Suprapubic skin (tissue), 4 donors: ENCODE data around the gene SACM1L. TPM values are rescaled to one million over a fixed set of nuclear protein-coding genes. Genes with fewer than 3 reads are reported as not detected.

Source experiments
- DNase-seq, 2 donors: peaks; one replicate each; pipeline ENCODE4 v3.0.0-alpha.2; 2019; ENCODE audit warnings: low spot score in 2 of 2
- H3K27ac ChIP-seq: fragments of 200-600 bp; sonication (generic); one replicate; pipeline ENCODE4 v1.5.1; 2019
- H3K27me3 ChIP-seq: fragments of 200-600 bp; sonication (generic); one replicate; pipeline ENCODE4 v1.5.1; 2019
- H3K36me3 ChIP-seq: fragments of 200-600 bp; sonication (generic); one replicate; pipeline ENCODE4 v1.5.1; 2019
- H3K4me1 ChIP-seq: fragments of 200-600 bp; sonication (generic); one replicate; pipeline ENCODE4 v1.5.1; 2019
- H3K4me3 ChIP-seq: fragments of 200-600 bp; sonication (generic); one replicate; pipeline ENCODE4 v1.5.1; 2019; ENCODE audit warnings: mild to moderate bottlenecking
- H3K9me3 ChIP-seq: fragments of 200-600 bp; sonication (generic); one replicate; pipeline ENCODE4 v1.5.1; 2019
- EP300 ChIP-seq: sonication (generic); formaldehyde crosslinking; IDR thresholded peaks from one replicate; pipeline ENCODE4 v1.6.1; 2017; ENCODE audit warnings: antibody characterized with exemption
- POLR2A ChIP-seq, 2 donors: fragments of 450-650 bp; IDR thresholded peaks; one replicate each; pipeline ENCODE4 v1.6.1; 2017; ENCODE audit warnings: antibody characterized with exemption in 2 of 2, mild to moderate bottlenecking in 2 of 2, moderate library complexity in 2 of 2
- POLR2AphosphoS5 ChIP-seq, 3 donors: sonication (generic); formaldehyde crosslinking; IDR thresholded peaks; one replicate each; pipeline ENCODE4 v1.6.1; 2017; ENCODE audit warnings: antibody characterized with exemption in 3 of 3
- WGBS: methylation state at CpG from one replicate; pipeline ENCODE4 v1.1.5; 2018; 5-methylcytosine and 5-hydroxymethylcytosine counted together
- total RNA-seq, 4 donors: library from RNA; depleted of rRNA; stranded (reverse); fragments of >200 nt; gene quantifications; one replicate each; pipeline ENCODE4 v1.1.0, GENCODE V29; 2016
- TF ChIP-seq, protein P1 (sequence below), 2 donors: fragments of 200-600 bp in 1 of 2; fragments of 450-650 bp in 1 of 2; sonication (generic) in 1 of 2; IDR thresholded peaks; one replicate each; pipeline ENCODE4 v1.5.1; 2016 to 2019; ENCODE audit warnings: antibody characterized with exemption in 2 of 2, mild to moderate bottlenecking in 1 of 2, moderate library complexity in 1 of 2

Gene SACM1L
- total RNA-seq, 4 donors from 2014 or later = 22.8 to 48.9 (median 31.2) TPM

DNA sequence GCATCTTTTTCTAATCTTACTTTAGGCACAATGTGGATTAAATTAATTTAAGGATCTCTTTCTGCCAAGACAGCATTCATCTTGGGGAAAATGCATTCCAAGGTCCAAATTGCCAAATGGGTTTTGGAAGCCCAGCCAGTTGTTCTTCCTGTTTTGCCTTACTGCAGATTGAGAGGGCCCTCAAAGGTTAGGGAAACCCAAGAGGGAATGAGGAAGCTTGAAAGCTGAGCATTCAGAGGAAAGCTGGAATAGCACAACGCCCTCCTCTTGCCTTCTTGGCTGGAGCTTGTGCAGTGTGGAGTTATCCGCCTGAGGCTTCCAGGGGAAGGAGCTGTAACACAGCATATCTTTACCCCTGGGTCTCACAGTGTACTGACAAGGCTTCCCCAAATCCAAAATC, 18.2 kb upstream of the SACM1L start:
- 4% methylated on average over 2 of the region's 2 CpGs for WGBS
- Histone ChIP-seq H3K4me3 (no peak overlapping the region), H3K4me1 (peaks cover 34% of the 10 kb centered on the region), H3K9me3 (no peaks in the 10 kb centered on the region), H3K27ac (no peak overlapping the region), H3K36me3 (peaks cover 24% of the 10 kb centered on the region), H3K27me3 (no peaks in the 10 kb centered on the region)
- no peak for DNase-seq
- TF ChIP-seq EP300 (no peak), POLR2AphosphoS5 (IDR thresholded peaks at IDR 0.05) (peak in 2 of 3 donors; percentile 16 to 34)

DNA sequence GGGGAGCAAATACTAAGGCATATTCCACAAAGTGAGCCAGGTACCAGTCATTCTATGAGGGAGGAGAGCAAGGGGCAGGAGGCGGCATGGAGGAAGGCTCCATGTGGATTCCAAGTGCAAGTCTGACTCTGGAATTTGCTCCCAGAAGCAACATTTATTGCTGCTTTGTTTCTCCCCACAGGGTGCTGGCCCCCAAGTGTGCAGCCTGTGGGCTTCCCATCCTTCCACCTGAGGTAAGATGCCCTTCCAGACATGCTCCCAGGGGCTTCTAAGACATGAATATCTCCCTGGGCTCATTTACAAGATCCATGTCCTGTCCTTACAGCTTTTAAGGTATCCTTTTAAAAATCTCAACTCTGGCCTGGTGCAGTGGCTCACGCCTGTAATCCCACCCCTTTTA, 15.9 kb upstream of the SACM1L start:
- TF ChIP-seq POLR2A (IDR thresholded peaks at IDR 0.05) (no peak), POLR2AphosphoS5 (IDR thresholded peaks at IDR 0.05) (no peak), EP300 (no peak)
- TF ChIP-seq, protein P1, sequence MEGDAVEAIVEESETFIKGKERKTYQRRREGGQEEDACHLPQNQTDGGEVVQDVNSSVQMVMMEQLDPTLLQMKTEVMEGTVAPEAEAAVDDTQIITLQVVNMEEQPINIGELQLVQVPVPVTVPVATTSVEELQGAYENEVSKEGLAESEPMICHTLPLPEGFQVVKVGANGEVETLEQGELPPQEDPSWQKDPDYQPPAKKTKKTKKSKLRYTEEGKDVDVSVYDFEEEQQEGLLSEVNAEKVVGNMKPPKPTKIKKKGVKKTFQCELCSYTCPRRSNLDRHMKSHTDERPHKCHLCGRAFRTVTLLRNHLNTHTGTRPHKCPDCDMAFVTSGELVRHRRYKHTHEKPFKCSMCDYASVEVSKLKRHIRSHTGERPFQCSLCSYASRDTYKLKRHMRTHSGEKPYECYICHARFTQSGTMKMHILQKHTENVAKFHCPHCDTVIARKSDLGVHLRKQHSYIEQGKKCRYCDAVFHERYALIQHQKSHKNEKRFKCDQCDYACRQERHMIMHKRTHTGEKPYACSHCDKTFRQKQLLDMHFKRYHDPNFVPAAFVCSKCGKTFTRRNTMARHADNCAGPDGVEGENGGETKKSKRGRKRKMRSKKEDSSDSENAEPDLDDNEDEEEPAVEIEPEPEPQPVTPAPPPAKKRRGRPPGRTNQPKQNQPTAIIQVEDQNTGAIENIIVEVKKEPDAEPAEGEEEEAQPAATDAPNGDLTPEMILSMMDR (IDR thresholded peaks at IDR 0.05) = no peak
- no peaks in the 10 kb centered on the region for H3K27me3 ChIP-seq
- peaks cover 44% of the 10 kb centered on the region for H3K4me1 ChIP-seq
- H3K36me3 ChIP-seq = peaks cover 25% of the 10 kb centered on the region
- H3K4me3 ChIP-seq = no peak overlapping the region
- 94% methylated on average over 2 of the region's 2 CpGs for WGBS
- no peaks in the 10 kb centered on the region for H3K9me3 ChIP-seq
- DNase-seq = no peak
- no peak overlapping the region for H3K27ac ChIP-seq

DNA sequence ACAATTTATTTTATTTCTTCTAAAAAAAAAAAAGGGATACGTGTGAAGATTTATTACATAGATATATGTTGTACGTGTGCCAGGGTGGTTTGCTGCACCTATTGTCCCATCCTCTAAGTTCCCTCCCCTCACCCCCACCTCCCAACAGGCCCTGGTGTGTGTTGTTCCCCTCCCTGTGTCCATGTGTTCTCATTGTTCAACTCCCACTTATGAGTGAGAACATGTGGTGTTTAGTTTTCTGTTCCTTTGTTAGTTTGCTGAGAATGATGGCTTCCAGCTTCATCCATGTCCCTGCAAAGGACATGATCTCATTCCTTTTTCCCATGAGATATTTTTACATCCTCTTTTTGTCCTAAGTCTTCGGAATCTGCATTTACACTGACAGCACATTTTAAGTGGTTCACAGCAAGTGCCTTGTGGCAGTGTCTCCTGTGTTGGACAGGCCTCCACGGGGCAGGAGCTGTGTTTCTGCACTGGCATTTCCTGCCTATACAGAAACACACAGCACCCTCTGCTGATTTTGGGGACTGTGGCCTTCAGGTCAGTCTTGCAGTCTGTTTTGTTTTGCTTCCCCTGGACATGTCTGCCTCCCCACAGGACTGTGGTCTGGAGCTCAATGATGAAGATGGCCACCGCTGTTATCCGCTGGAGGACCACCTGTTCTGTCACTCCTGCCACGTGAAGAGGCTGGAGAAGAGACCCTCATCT, 12.7 kb upstream of the SACM1L start:
- Histone ChIP-seq H3K27ac (peak overlapping the region; percentile 83), H3K36me3 (peaks cover 32% of the 10 kb centered on the region), H3K9me3 (no peaks in the 10 kb centered on the region), H3K4me1 (peaks cover 31% of the 10 kb centered on the region), H3K4me3 (no peak overlapping the region), H3K27me3 (no peaks in the 10 kb centered on the region)
- no peak for DNase-seq
- TF ChIP-seq, protein P1 (IDR thresholded peaks at IDR 0.05) = no peak
- TF ChIP-seq EP300 (no peak), POLR2A (IDR thresholded peaks at IDR 0.05) (no peak), POLR2AphosphoS5 (IDR thresholded peaks at IDR 0.05) (no peak)
- 55% methylated on average over 7 of the region's 7 CpGs for WGBS

DNA sequence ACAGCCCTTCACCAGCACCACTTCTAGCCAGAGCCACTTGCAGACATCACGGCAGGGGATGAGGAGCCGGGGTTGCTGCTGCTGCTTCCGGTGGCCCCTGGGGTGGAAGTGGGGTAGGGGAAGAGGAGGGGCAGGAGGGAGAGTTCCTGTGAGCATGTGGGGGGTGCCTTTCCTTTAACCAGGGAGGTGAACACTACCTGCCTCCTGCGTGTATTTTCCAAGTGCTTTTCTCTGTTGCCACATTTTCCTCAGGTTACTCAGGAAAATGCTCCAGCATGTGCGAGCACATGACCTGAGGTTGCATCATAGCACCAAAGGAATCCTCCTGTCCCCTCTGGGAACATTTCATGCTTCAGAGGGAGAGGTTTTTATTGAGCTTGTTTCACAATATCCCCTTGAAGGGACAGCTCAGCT, 12.2 kb upstream of the SACM1L start:
- DNase-seq = peak in 1 of 2 donors; percentile 82
- Histone ChIP-seq H3K36me3 (peaks cover 32% of the 10 kb centered on the region), H3K4me3 (no peak overlapping the region), H3K27me3 (no peaks in the 10 kb centered on the region), H3K27ac (peak overlapping the region; percentile 83), H3K9me3 (no peaks in the 10 kb centered on the region), H3K4me1 (peaks cover 26% of the 10 kb centered on the region)
- 21% methylated on average over 2 of the region's 5 CpGs for WGBS
- TF ChIP-seq POLR2A (IDR thresholded peaks at IDR 0.05) = no peak
- TF ChIP-seq EP300 = no peak
- peak in 2 of 3 donors; percentile 81 to 87 for TF ChIP-seq POLR2AphosphoS5 (IDR thresholded peaks at IDR 0.05)

DNA sequence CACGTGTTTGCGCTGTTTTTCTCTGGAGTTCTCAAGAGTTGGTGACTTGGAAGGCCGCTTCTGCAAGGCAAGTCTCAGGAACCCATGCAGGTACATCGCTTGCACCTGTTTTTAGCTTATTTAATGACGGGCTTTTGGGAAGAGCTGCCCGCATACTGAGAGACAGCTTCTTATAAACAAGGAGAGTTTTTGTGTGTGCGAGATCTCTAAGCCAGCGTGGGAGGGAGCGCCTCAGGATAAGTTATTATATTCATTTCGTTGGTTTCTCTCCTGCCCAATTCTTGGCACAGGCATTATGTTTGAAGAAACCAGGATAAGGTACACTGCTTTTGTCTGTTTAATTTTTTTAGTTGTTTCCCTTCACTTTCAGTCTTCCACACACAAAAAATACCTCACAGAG, 11.4 kb upstream of the SACM1L start:
- Histone ChIP-seq H3K27me3 (no peaks in the 10 kb centered on the region), H3K4me1 (peaks cover 23% of the 10 kb centered on the region), H3K36me3 (peaks cover 32% of the 10 kb centered on the region), H3K9me3 (peaks cover 2% of the 10 kb centered on the region), H3K4me3 (no peak overlapping the region), H3K27ac (peak overlapping the region; percentile 83)
- 73% methylated on average over 10 of the region's 10 CpGs for WGBS
- DNase-seq = no peak
- no peak for TF ChIP-seq EP300
- TF ChIP-seq, protein P1 (IDR thresholded peaks at IDR 0.05) = no peak
- TF ChIP-seq POLR2A (IDR thresholded peaks at IDR 0.05) = no peak
- TF ChIP-seq POLR2AphosphoS5 (IDR thresholded peaks at IDR 0.05) = no peak

DNA sequence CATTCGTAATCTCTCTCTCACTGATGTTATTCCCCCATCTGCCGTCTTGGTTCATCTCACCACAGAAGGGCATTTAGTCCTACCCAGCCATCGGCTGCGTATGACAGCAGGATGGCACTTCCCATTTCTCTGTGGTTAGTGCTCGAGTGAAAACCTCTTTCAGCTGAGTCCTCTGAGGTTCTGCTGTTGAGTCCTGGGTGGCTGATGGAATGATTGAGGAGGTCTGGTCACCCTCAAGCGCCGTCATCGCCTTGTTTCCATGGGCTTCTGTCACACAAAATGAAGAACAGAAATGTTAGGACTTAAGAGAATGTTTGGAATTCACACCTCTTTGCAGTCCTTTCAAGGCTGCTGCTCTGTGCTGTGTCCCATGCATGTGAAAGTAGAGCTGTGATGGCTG, 9.4 kb upstream of the SACM1L start:
- Histone ChIP-seq H3K27ac (no peak overlapping the region), H3K27me3 (no peaks in the 10 kb centered on the region), H3K4me1 (peaks cover 28% of the 10 kb centered on the region), H3K4me3 (no peak overlapping the region), H3K36me3 (peaks cover 14% of the 10 kb centered on the region), H3K9me3 (peaks cover 5% of the 10 kb centered on the region)
- 83% methylated on average over 8 of the region's 8 CpGs for WGBS
- TF ChIP-seq EP300 (no peak), POLR2A (IDR thresholded peaks at IDR 0.05) (no peak), POLR2AphosphoS5 (IDR thresholded peaks at IDR 0.05) (no peak)
- TF ChIP-seq, protein P1 (IDR thresholded peaks at IDR 0.05) = no peak
- DNase-seq = no peak
